ENCODE results near the gene RPTOR. TPM values are rescaled to one million over a fixed set of nuclear protein-coding genes. Genes with fewer than 3 reads are reported as not detected.

Gene RPTOR
- polyA plus RNA-seq, 1 of the 3 experiments (the other 2 are of a cell fraction): 14.9 TPM

GRCh38 chr17:80868022-80868609 lies 323.5 kb downstream of the RPTOR start:
- POLR2A ChIA-PET: no interaction called here
- TF ChIP-seq MEF2A (IDR thresholded peaks at IDR 0.05; ENCODE audit: borderline replicate concordance, low read depth) (no peak), NRF1 (IDR thresholded peaks at IDR 0.05; ENCODE audit: low read depth, low read length) (no peak), FOXM1 (IDR thresholded peaks at IDR 0.05; ENCODE audit: low read depth) (no peak), TCF12 (IDR thresholded peaks at IDR 0.05) (no peak), FOSL2 (IDR thresholded peaks at IDR 0.05; ENCODE audit: borderline replicate concordance, low read depth) (no peak), TAF1 (IDR thresholded peaks at IDR 0.05; ENCODE audit: borderline replicate concordance, low read depth, low read length) (no peak), IRF3 (IDR thresholded peaks at IDR 0.05; ENCODE audit: low read depth, low read length) (no peak)
- no peak overlapping the region for H2AFZ ChIP-seq (ENCODE audit: low read depth)
- H3K4me3 ChIP-seq (ENCODE audit: low read depth in 2 of 2, low read length in 1 of 2): no peak overlapping the region
- no peak for DNase-seq
- no peak overlapping the region for H3K9ac ChIP-seq
- no peak overlapping the region for H3K27ac ChIP-seq (ENCODE audit: low read depth in 2 of 2, low read length in 1 of 2)
- no peaks in the 10 kb centered on the region for H3K79me2 ChIP-seq (ENCODE audit: insufficient read depth)
- H3K9me2 ChIP-seq: no peaks in the 10 kb centered on the region
- no peaks in the 10 kb centered on the region for H3F3A ChIP-seq (replicated peaks; ENCODE audit: insufficient read depth)
- 82% methylated on average over 5 of the region's 5 CpGs for WGBS (ENCODE audit: low lambda C conversion rate)
- H3K36me3 ChIP-seq (replicated peaks in 1 of 2; ENCODE audit: control insufficient read depth in 1 of 2, insufficient read depth in 2 of 2, low read length in 1 of 2): peaks cover 3 to 5% of the 10 kb centered on the region in 2 experiments
- CTCF ChIA-PET: interaction anchor here (1.7 to 2.1 kb wide), 4 partner anchors 9 to 393 kb away, joined by 3 to 8 read pairs (median 4); no protein-coding TSS in a partner anchor
- no peaks in the 10 kb centered on the region for H4K20me1 ChIP-seq (ENCODE audit: insufficient read depth)
- no peaks in the 10 kb centered on the region for H3K27me3 ChIP-seq (ENCODE audit: insufficient read depth)
- H3K4me1 ChIP-seq (ENCODE audit: control insufficient read depth in 1 of 2, insufficient read depth in 2 of 2, low read depth in 1 of 2, low read length in 1 of 2): peaks cover 0 to 6% of the 10 kb centered on the region in 2 experiments; a peak in 1 of 4 replicates
- H3K9me3 ChIP-seq: no peaks in the 10 kb centered on the region
- no peak overlapping the region for H3K4me2 ChIP-seq

GRCh38 chr17:80869481-80870145 lies 325.0 kb downstream of the RPTOR start:
- no peaks in the 10 kb centered on the region for H4K20me1 ChIP-seq (ENCODE audit: insufficient read depth)
- 92% methylated on average over 7 of the region's 7 CpGs for WGBS (ENCODE audit: low lambda C conversion rate)
- ChIA-PET POLR2A (interaction anchor here (0.8 kb wide), 1 partner anchor 29 kb away, joined by 3 read pairs; no protein-coding TSS in a partner anchor), CTCF (interaction anchor here (1.7 to 2.1 kb wide), 4 partner anchors 10 to 394 kb away, joined by 3 to 8 read pairs (median 4); no protein-coding TSS in a partner anchor)
- no peak overlapping the region for H3K27ac ChIP-seq (ENCODE audit: low read depth in 2 of 2, low read length in 1 of 2)
- H3K9ac ChIP-seq: no peak overlapping the region
- H3K9me3 ChIP-seq: no peaks in the 10 kb centered on the region
- H3K9me2 ChIP-seq: no peaks in the 10 kb centered on the region
- H3F3A ChIP-seq (replicated peaks; ENCODE audit: insufficient read depth): no peaks in the 10 kb centered on the region
- no peaks in the 10 kb centered on the region for H3K27me3 ChIP-seq (ENCODE audit: insufficient read depth)
- no peak overlapping the region for H2AFZ ChIP-seq (ENCODE audit: low read depth)
- peaks cover 0 to 8% of the 10 kb centered on the region in 2 experiments for H3K36me3 ChIP-seq (replicated peaks in 1 of 2; ENCODE audit: control insufficient read depth in 1 of 2, insufficient read depth in 2 of 2, low read length in 1 of 2)
- H3K4me1 ChIP-seq (ENCODE audit: control insufficient read depth in 1 of 2, insufficient read depth in 2 of 2, low read depth in 1 of 2, low read length in 1 of 2): peaks cover 0 to 14% of the 10 kb centered on the region in 2 experiments; a peak in 1 of 4 replicates
- no peak overlapping the region for H3K4me3 ChIP-seq (ENCODE audit: low read depth in 2 of 2, low read length in 1 of 2)
- no peak for TF ChIP-seq GABPA (IDR thresholded peaks at IDR 0.05; ENCODE audit: low read depth)
- no peak for TF ChIP-seq YY1 (IDR thresholded peaks at IDR 0.05; ENCODE audit: low read depth)
- no peak for TF ChIP-seq MAX (IDR thresholded peaks at IDR 0.05; ENCODE audit: low read depth)
- TF ChIP-seq RAD21 (IDR thresholded peaks at IDR 0.05; ENCODE audit: low read length): no peak
- no peak for TF ChIP-seq POLR2AphosphoS5 (IDR thresholded peaks at IDR 0.05; ENCODE audit: low read depth, low read length)
- no peak for TF ChIP-seq SIN3A (IDR thresholded peaks at IDR 0.05; ENCODE audit: borderline replicate concordance, low read depth, low read length)
- TF ChIP-seq FOSL2 (IDR thresholded peaks at IDR 0.05; ENCODE audit: borderline replicate concordance, low read depth): no peak
- TF ChIP-seq RXRA (IDR thresholded peaks at IDR 0.05; ENCODE audit: borderline replicate concordance, low read depth): no peak
- no peak for TF ChIP-seq FOXJ3 (CRISPR knock-in tag; IDR thresholded peaks at IDR 0.05)
- TF ChIP-seq RCOR1 (IDR thresholded peaks at IDR 0.05; ENCODE audit: low read length): no peak
- no peak for TF ChIP-seq TEAD4 (IDR thresholded peaks at IDR 0.05; ENCODE audit: borderline replicate concordance, insufficient read depth)
- TF ChIP-seq RFX5 (IDR thresholded peaks at IDR 0.05; ENCODE audit: low read length): no peak
- TF ChIP-seq NFIC (IDR thresholded peaks at IDR 0.05; ENCODE audit: borderline replicate concordance): no peak
- TF ChIP-seq CTCF (IDR thresholded peaks at IDR 0.05): no peak
- no peak for TF ChIP-seq PBX3 (IDR thresholded peaks at IDR 0.05)
- TF ChIP-seq USF1 (IDR thresholded peaks at IDR 0.05; ENCODE audit: borderline replicate concordance, low read depth): no peak
- H3K79me2 ChIP-seq (ENCODE audit: insufficient read depth): no peaks in the 10 kb centered on the region
- DNase-seq: no peak
- H3K4me2 ChIP-seq: no peak overlapping the region
